WTC11 (cell line): ENCODE measurements around the gene ZNF780B. TPM values are rescaled to one million over a fixed set of nuclear protein-coding genes. Genes with fewer than 3 reads are reported as not detected.

ENCODE experiments used
- ATAC-seq: fragments of 200-7000 bp; cut with Tn5 transposase; 2 replicates; pipeline ENCODE4 v1.10.0; 2021; ENCODE audit warnings: mild to moderate bottlenecking, moderate library complexity
- CTCF ChIA-PET: fragments of 300-600 bp; sonication (Branson Sonifier 250); formaldehyde crosslinking; loops from one replicate; lab custom pipeline; 2021; ENCODE audit warnings: antibody characterized with exemption; lab: Charles Lee
- POLR2A ChIA-PET: fragments of 350-600 bp; sonication (Branson Sonifier 250); formaldehyde crosslinking; loops from one replicate; lab custom pipeline; 2021; ENCODE audit warnings: antibody characterized with exemption; lab: Charles Lee
- DNase-seq: peaks from one replicate; pipeline ENCODE4 v3.0.0; 2021; ENCODE audit warnings: low spot score
- H3K27ac Mint-ChIP-seq: 2 replicates; pipeline ENCODE4 v1.8.0; 2021; ENCODE audit warnings: mixed read lengths
- H3K27me3 Mint-ChIP-seq: 2 replicates; pipeline ENCODE4 v1.8.0; 2021; ENCODE audit warnings: low read depth, mild to moderate bottlenecking, moderate library complexity, mixed read lengths
- H3K36me3 Mint-ChIP-seq: 2 replicates; pipeline ENCODE4 v1.8.0; 2021; ENCODE audit warnings: mixed read lengths
- H3K4me1 Mint-ChIP-seq: 2 replicates; pipeline ENCODE4 v1.8.0; 2022; ENCODE audit warnings: mixed read lengths
- H3K4me3 Mint-ChIP-seq: 2 replicates; pipeline ENCODE4 v1.8.0; 2021; ENCODE audit warnings: mild to moderate bottlenecking, moderate library complexity, mixed read lengths
- H3K9me3 Mint-ChIP-seq: 2 replicates; pipeline ENCODE4 v1.8.0; 2021; ENCODE audit warnings: mixed read lengths
- ATF1 ChIP-seq: sonication (generic); formaldehyde crosslinking; IDR thresholded peaks from 2 replicates; pipeline ENCODE4 v1.8.1; 2023; ENCODE audit warnings: mild to moderate bottlenecking, moderate library complexity, missing genetic modification reagents
- ATF3 ChIP-seq: sonication (generic); formaldehyde crosslinking; conservative IDR thresholded peaks from 2 replicates; pipeline ENCODE4 v1.8.1; 2022; ENCODE audit warnings: mild to moderate bottlenecking, missing genetic modification reagents
- CBFB ChIP-seq: sonication (generic); formaldehyde crosslinking; IDR thresholded peaks from 2 replicates; pipeline ENCODE4 v1.8.1; 2022; ENCODE audit warnings: mild to moderate bottlenecking, low read depth, missing genetic modification reagents
- CREM ChIP-seq: sonication (generic); formaldehyde crosslinking; IDR thresholded peaks from 2 replicates; pipeline ENCODE4 v1.8.1; 2022; ENCODE audit warnings: mild to moderate bottlenecking, missing genetic modification reagents, moderate library complexity
- CTCF ChIP-seq: fragments of 200-600 bp; IDR thresholded peaks from 2 replicates; pipeline ENCODE4 v1.8.0; 2022; ENCODE audit warnings: antibody characterized with exemption
- ESRRA ChIP-seq: sonication (generic); formaldehyde crosslinking; IDR thresholded peaks from 2 replicates; pipeline ENCODE4 v1.8.1; 2022; ENCODE audit warnings: mild to moderate bottlenecking, missing genetic modification reagents, borderline replicate concordance
- ETV6 ChIP-seq: sonication (generic); formaldehyde crosslinking; IDR thresholded peaks from 2 replicates; pipeline ENCODE4 v1.8.1; 2022; ENCODE audit warnings: mild to moderate bottlenecking, missing genetic modification reagents
- IRF2 ChIP-seq: sonication (generic); formaldehyde crosslinking; IDR thresholded peaks from 2 replicates; pipeline ENCODE4 v1.8.0; 2022; ENCODE audit warnings: low read depth, missing genetic modification reagents, borderline replicate concordance
- JAZF1 ChIP-seq: fragments of 250-450 bp; sonication (Bioruptor Pico); IDR thresholded peaks from 2 replicates; pipeline ENCODE4 v1.9.0; 2021; ENCODE audit warnings: moderate library complexity, mild to moderate bottlenecking, inconsistent platforms
- MLX ChIP-seq: sonication (generic); formaldehyde crosslinking; IDR thresholded peaks from 2 replicates; pipeline ENCODE4 v1.8.1; 2023; ENCODE audit warnings: mild to moderate bottlenecking, missing genetic modification reagents, moderate library complexity
- RELA ChIP-seq: sonication (generic); formaldehyde crosslinking; IDR thresholded peaks from 2 replicates; pipeline ENCODE4 v1.8.1; 2022; ENCODE audit warnings: missing genetic modification reagents, mild to moderate bottlenecking, borderline replicate concordance
- SMAD3 ChIP-seq: sonication (generic); formaldehyde crosslinking; IDR thresholded peaks from 2 replicates; pipeline ENCODE4 v1.8.0; 2022; ENCODE audit warnings: missing genetic modification reagents, mild to moderate bottlenecking, borderline replicate concordance
- SMAD4 ChIP-seq: sonication (generic); formaldehyde crosslinking; IDR thresholded peaks from 2 replicates; pipeline ENCODE4 v1.8.0; 2022; ENCODE audit warnings: mild to moderate bottlenecking, missing genetic modification reagents
- ZMAT4 ChIP-seq: fragments of 250-450 bp; sonication (Bioruptor Pico); IDR thresholded peaks from 2 replicates; pipeline ENCODE4 v1.9.0; 2021; ENCODE audit warnings: mild to moderate bottlenecking
- ZNF121 ChIP-seq: sonication (generic); formaldehyde crosslinking; IDR thresholded peaks from 2 replicates; pipeline ENCODE4 v1.8.0; 2023; ENCODE audit warnings: missing genetic modification reagents
- ZNF138 ChIP-seq: sonication (generic); formaldehyde crosslinking; conservative IDR thresholded peaks from 2 replicates; pipeline ENCODE4 v1.8.1; 2022; ENCODE audit warnings: mild to moderate bottlenecking, moderate library complexity, missing genetic modification reagents
- ZNF219 ChIP-seq: sonication (generic); formaldehyde crosslinking; IDR thresholded peaks from 2 replicates; pipeline ENCODE4 v1.8.0; 2023; ENCODE audit warnings: missing genetic modification reagents, mild to moderate bottlenecking, borderline replicate concordance
- ZNF396 ChIP-seq: fragments of 250-450 bp; sonication (Bioruptor Pico); IDR thresholded peaks from 2 replicates; pipeline ENCODE4 v1.8.0; 2021; ENCODE audit warnings: mild to moderate bottlenecking, moderate library complexity, borderline replicate concordance
- ZNF416 ChIP-seq: fragments of 250-450 bp; sonication (Bioruptor Pico); IDR thresholded peaks from 2 replicates; pipeline ENCODE4 v1.9.0; 2021; ENCODE audit warnings: mild to moderate bottlenecking, inconsistent platforms
- total RNA-seq: library from RNA; stranded (reverse); gene quantifications from 3 replicates; pipeline ENCODE4 v1.2.3, GENCODE V29; 2021
- TF ChIP-seq, protein P1 (sequence below): sonication (generic); formaldehyde crosslinking; IDR thresholded peaks from 2 replicates; pipeline ENCODE4 v1.8.0; 2022; ENCODE audit warnings: mild to moderate bottlenecking, missing genetic modification reagents
- TF ChIP-seq, protein P2 (sequence below): sonication (generic); formaldehyde crosslinking; IDR thresholded peaks from 2 replicates; pipeline ENCODE4 v1.8.1; 2023; ENCODE audit warnings: mild to moderate bottlenecking, missing genetic modification reagents

The ZNF780B gene
- total RNA-seq, 1 experiment from 2014 or later = 22.9 TPM

DNA sequence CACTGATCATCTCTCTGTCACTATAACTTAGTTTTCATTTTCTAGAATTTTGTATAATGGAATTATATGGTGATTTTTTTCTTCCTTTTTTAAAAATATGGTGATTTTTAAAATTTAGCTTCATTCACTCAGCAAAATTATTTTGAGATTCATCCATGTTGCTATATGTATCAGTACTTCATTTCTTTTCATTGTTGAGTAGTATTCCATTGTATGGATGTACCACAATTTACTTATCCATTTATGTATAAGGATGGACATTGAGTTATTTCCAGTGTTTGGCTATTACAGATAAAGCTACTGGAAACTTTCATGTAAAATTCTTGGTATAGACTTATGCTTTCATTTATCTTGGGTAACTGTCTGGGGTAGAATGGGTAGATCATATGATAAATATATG is 46.4 kb downstream of the ZNF780B start:
- DNase-seq (no peak), ATAC-seq (no peak)
- Mint-ChIP-seq H3K36me3 (peaks cover 47% of the 10 kb centered on the region), H3K4me1 (no peaks in the 10 kb centered on the region), H3K9me3 (peaks cover 46% of the 10 kb centered on the region), H3K4me3 (no peak overlapping the region), H3K27ac (no peak overlapping the region), H3K27me3 (peaks cover 4% of the 10 kb centered on the region; the same call in 1 of the 2 replicates)
- ChIA-PET POLR2A (no interaction called here), CTCF (interaction anchor here (0.5 kb wide), 1 partner anchor 747 kb away, joined by 3 read pairs; no protein-coding TSS in a partner anchor)
- no peak for TF ChIP-seq ZNF138 (CRISPR knock-in tag)
- no peak for TF ChIP-seq SMAD4 (CRISPR knock-in tag)
- TF ChIP-seq IRF2 (CRISPR knock-in tag) = no peak
- TF ChIP-seq ATF1 (CRISPR knock-in tag) = no peak
- no peak for TF ChIP-seq CBFB
- TF ChIP-seq ESRRA (CRISPR knock-in tag) = no peak
- TF ChIP-seq MLX (CRISPR knock-in tag) = no peak
- TF ChIP-seq, protein P1, sequence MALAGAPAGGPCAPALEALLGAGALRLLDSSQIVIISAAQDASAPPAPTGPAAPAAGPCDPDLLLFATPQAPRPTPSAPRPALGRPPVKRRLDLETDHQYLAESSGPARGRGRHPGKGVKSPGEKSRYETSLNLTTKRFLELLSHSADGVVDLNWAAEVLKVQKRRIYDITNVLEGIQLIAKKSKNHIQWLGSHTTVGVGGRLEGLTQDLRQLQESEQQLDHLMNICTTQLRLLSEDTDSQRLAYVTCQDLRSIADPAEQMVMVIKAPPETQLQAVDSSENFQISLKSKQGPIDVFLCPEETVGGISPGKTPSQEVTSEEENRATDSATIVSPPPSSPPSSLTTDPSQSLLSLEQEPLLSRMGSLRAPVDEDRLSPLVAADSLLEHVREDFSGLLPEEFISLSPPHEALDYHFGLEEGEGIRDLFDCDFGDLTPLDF (CRISPR knock-in tag) = no peak
- no peak for TF ChIP-seq ETV6
- no peak for TF ChIP-seq SMAD3 (CRISPR knock-in tag)
- TF ChIP-seq CTCF = no peak
- no peak for TF ChIP-seq JAZF1 (CRISPR knock-in tag)
- TF ChIP-seq ZNF396 (CRISPR knock-in tag) = no peak
- TF ChIP-seq, protein P2, sequence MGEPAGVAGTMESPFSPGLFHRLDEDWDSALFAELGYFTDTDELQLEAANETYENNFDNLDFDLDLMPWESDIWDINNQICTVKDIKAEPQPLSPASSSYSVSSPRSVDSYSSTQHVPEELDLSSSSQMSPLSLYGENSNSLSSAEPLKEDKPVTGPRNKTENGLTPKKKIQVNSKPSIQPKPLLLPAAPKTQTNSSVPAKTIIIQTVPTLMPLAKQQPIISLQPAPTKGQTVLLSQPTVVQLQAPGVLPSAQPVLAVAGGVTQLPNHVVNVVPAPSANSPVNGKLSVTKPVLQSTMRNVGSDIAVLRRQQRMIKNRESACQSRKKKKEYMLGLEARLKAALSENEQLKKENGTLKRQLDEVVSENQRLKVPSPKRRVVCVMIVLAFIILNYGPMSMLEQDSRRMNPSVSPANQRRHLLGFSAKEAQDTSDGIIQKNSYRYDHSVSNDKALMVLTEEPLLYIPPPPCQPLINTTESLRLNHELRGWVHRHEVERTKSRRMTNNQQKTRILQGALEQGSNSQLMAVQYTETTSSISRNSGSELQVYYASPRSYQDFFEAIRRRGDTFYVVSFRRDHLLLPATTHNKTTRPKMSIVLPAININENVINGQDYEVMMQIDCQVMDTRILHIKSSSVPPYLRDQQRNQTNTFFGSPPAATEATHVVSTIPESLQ = no peak

DNA sequence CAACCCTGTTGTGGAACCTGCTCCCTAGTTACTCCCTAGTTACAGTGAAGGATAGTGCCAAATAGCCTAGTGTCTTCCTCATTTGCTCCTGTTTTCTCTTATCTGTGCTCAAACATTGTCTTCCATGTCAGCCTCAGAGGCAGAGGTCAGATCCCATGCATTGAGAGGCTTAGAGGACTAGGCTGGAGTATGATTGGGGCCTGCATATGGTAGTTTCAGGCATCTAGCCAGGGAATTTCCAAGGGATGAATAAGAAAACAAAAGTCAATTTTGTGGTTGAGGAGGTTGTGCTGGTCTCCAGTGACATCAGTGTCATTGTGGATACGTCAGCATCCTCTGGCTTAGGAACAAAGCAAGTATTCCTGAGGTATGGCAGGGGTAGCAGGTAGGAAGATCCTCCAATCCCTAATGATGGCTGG is 49.7 kb downstream of the ZNF780B start:
- DNase-seq = no peak
- peaks cover 17% of the 10 kb centered on the region for H3K9me3 Mint-ChIP-seq
- no peaks in the 10 kb centered on the region for H3K27me3 Mint-ChIP-seq
- H3K4me1 Mint-ChIP-seq = no peaks in the 10 kb centered on the region
- H3K27ac Mint-ChIP-seq = peak overlapping the region; percentile 15
- peaks cover 16% of the 10 kb centered on the region for H3K36me3 Mint-ChIP-seq
- no peak overlapping the region for H3K4me3 Mint-ChIP-seq
- CTCF ChIA-PET = no interaction called here
- no peak for ATAC-seq
- TF ChIP-seq ZNF416 (CRISPR knock-in tag) = no peak
- no peak for TF ChIP-seq ZNF121
- no peak for TF ChIP-seq CREM
- TF ChIP-seq ATF3 = no peak
- no peak for TF ChIP-seq ZNF219 (CRISPR knock-in tag)
- TF ChIP-seq ZMAT4 (CRISPR knock-in tag) = no peak
- no peak for TF ChIP-seq RELA
- no peak for TF ChIP-seq ZNF138 (CRISPR knock-in tag)
- POLR2A ChIA-PET = no interaction called here
